Neural cell (in vitro differentiated cells): ENCODE measurements around the gene PDE7B.

ENCODE experiments used
- EZH2 ChIP-seq: fragments of 200-600, 300-800 bp; shearing (Covaris generic), sonication (generic); IDR thresholded peaks from 2 replicates; pipeline ENCODE4 v1.6.1; 2014; ENCODE audit warnings: antibody characterized with exemption, low read length, borderline replicate concordance, mild to moderate bottlenecking; ENCODE audit not compliant: insufficient read depth, poor library complexity, severe bottlenecking
- POLR2AphosphoS5 ChIP-seq: IDR thresholded peaks from 2 replicates; pipeline ENCODE4 v1.6.1; 2012
- RAD21 ChIP-seq: fragments of 450-650 bp; conservative IDR thresholded peaks from 2 replicates; pipeline ENCODE4 v1.6.1; 2014; ENCODE audit warnings: antibody characterized with exemption, mild to moderate bottlenecking, moderate library complexity
- TF ChIP-seq, protein P1 (sequence below): fragments of 450-650 bp; IDR thresholded peaks from 2 replicates; pipeline ENCODE4 v1.5.1; 2014; ENCODE audit warnings: antibody characterized with exemption, mild to moderate bottlenecking, moderate library complexity; ENCODE audit not compliant: poor library complexity, severe bottlenecking

DNA sequence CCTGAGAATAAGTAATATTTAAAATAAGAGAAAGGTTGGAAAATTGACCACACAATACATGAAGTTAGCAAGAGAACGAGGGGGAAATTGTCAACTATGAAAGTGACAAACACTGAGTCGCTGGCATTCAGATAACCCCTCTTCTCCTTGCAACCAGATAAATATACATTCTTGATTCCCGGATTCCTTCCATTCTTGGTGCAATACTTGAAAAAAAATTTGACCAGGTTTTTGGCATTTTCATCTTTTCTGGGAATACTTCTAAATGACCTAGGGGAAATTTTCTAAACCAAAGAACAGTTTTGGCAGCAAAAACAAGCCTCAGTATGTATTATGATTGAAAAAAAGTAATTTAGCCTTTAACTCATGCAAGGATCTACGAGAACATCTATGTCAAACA, 164.0 kb downstream of the PDE7B start:
- TF ChIP-seq, protein P1, sequence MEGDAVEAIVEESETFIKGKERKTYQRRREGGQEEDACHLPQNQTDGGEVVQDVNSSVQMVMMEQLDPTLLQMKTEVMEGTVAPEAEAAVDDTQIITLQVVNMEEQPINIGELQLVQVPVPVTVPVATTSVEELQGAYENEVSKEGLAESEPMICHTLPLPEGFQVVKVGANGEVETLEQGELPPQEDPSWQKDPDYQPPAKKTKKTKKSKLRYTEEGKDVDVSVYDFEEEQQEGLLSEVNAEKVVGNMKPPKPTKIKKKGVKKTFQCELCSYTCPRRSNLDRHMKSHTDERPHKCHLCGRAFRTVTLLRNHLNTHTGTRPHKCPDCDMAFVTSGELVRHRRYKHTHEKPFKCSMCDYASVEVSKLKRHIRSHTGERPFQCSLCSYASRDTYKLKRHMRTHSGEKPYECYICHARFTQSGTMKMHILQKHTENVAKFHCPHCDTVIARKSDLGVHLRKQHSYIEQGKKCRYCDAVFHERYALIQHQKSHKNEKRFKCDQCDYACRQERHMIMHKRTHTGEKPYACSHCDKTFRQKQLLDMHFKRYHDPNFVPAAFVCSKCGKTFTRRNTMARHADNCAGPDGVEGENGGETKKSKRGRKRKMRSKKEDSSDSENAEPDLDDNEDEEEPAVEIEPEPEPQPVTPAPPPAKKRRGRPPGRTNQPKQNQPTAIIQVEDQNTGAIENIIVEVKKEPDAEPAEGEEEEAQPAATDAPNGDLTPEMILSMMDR = no peak
- TF ChIP-seq POLR2AphosphoS5 = no peak
- no peak for TF ChIP-seq RAD21
- TF ChIP-seq EZH2 = no peak
